Mammary epithelial cell (primary cell): Measurements from ENCODE around the gene EFNA5.

Source experiments
- CTCF ChIP-seq, 2 donors: IDR thresholded peaks in 1 of 2; conservative IDR thresholded peaks in 1 of 2; 2 replicates each; pipeline ENCODE4 v1.5.1; 2011 to 2012; ENCODE audit warnings: inconsistent platforms in 2 of 2, low read length in 2 of 2, mild to moderate bottlenecking in 2 of 2, control low read depth in 1 of 2, low read depth in 1 of 2; ENCODE audit not compliant: insufficient read depth in 1 of 2; ENCODE audit errors: extremely low read depth in 1 of 2
- EZH2 ChIP-seq: IDR thresholded peaks from 2 replicates; pipeline ENCODE4 v1.6.1; 2012; ENCODE audit warnings: low read length, inconsistent platforms, borderline replicate concordance

DNA sequence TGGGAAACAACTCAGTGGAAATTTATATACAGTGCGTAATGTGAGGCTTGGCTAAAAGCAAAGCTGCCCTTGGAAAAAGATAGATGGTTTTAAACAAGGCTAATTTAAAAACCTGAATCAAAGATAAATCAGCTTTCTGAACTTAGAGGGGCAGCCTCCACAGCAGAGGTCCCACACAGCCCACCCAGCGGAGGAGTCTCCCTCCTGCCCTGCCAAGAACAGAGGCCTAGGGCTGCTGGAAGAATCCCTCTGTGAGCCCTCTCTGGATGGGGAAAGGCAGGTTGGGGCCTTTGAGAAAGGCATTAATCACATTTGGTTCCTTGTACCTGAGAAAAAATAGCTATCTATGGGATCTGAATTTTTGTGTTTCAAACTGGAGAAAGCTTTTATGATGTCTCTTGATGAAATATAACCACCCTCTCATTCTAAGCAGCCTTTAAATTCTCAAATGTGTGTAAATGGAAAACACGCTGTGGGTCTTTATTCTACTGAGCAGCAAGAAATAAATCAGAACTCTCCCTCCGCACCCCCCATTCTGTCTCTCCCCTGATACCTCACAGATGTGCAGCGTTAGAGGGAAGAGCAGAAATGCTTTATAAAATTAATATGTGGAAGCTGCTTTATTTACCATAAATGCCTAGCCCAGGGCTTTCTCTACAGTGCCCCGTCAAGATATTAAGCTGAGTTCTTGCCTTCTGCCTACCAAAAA lies 329.2 kb downstream of the EFNA5 start:
- TF ChIP-seq CTCF (conservative IDR thresholded peaks at IDR 0.05 in 1 of 2, IDR thresholded peaks at IDR 0.05 in 1 of 2; ENCODE audit: extremely low read depth in 1 of 2, insufficient read depth in 1 of 2, low read depth in 1 of 2, low read length in 2 of 2), result no peak
- TF ChIP-seq EZH2, result no peak
